PC-3 (cell line): ENCODE results near the gene TMEM181. TPM values are rescaled to one million over a fixed set of nuclear protein-coding genes. Genes with fewer than 3 reads are reported as not detected.

Source experiments
- ATAC-seq: fragments of 200-7000 bp; cut with Tn5 transposase; 2 replicates; pipeline ENCODE4 v1.9.1; 2020; ENCODE audit warnings: mild to moderate bottlenecking, moderate library complexity
- BruUV-seq: library from RNA; stranded (reverse); fragments of 400-500 nt; replicated peaks from 2 replicates; lab custom pipeline; 2021; lab: Mats Ljungman, UMichigan
- CTCF ChIA-PET: fragments of 300-600 bp; sonication (Branson Sonifier 250); formaldehyde crosslinking; loops from one replicate; lab custom pipeline; 2022; ENCODE audit warnings: antibody characterized with exemption; lab: Charles Lee
- POLR2A ChIA-PET: fragments of 300-600 bp; sonication (Branson Sonifier 250); formaldehyde crosslinking; loops from one replicate; lab custom pipeline; 2022; ENCODE audit warnings: antibody characterized with exemption; ENCODE audit not compliant: unreplicated experiment; lab: Charles Lee
- DNase-seq: peaks from one replicate; pipeline ENCODE4 v3.0.0-alpha.2; 2015
- H2AFZ ChIP-seq: fragments of 300-600 bp; sonication (generic); 2 replicates; pipeline ENCODE4 v1.6.0; 2016; ENCODE audit warnings: antibody characterized with exemption, low read length
- H3F3A ChIP-seq: fragments of 300-600 bp; sonication (generic); one replicate; pipeline ENCODE4 v1.6.0; 2017; ENCODE audit warnings: antibody characterized with exemption, low read length, control low read depth, mild to moderate bottlenecking; ENCODE audit not compliant: unreplicated experiment
- H3K27ac ChIP-seq: fragments of 300-600 bp; sonication (generic); 2 replicates; pipeline ENCODE4 v1.5.1; 2016; ENCODE audit warnings: mild to moderate bottlenecking, low read length
- H3K27me3 ChIP-seq: fragments of 300-600 bp; sonication (generic); 2 replicates; pipeline ENCODE4 v1.6.1; 2016; ENCODE audit warnings: low read length, mixed read lengths
- H3K36me3 ChIP-seq: fragments of 300-600 bp; sonication (generic); 2 replicates; pipeline ENCODE4 v1.6.1; 2016; ENCODE audit warnings: low read depth, mixed run types, low read length, mixed read lengths
- H3K4me1 ChIP-seq: fragments of 300-600 bp; sonication (generic); 2 replicates; pipeline ENCODE4 v1.5.1; 2016; ENCODE audit warnings: low read length; ENCODE audit not compliant: insufficient read depth
- H3K4me2 ChIP-seq: fragments of 300-600 bp; sonication (generic); 2 replicates; pipeline ENCODE4 v1.6.0; 2016; ENCODE audit warnings: low read length
- H3K4me3 ChIP-seq: fragments of 300-600 bp; sonication (generic); 2 replicates; pipeline ENCODE4 v1.5.1; 2016; ENCODE audit warnings: mild to moderate bottlenecking, low read length, mixed read lengths
- H3K79me2 ChIP-seq: fragments of 300-600 bp; sonication (generic); 2 replicates; pipeline ENCODE4 v1.6.1; 2017; ENCODE audit warnings: low read length, mixed read lengths
- H3K9ac ChIP-seq: fragments of 300-600 bp; sonication (generic); 2 replicates; pipeline ENCODE4 v1.6.0; 2016; ENCODE audit warnings: mild to moderate bottlenecking, low read length
- H3K9me2 ChIP-seq: fragments of 300-600 bp; sonication (generic); replicated peaks from 2 replicates; pipeline ENCODE4 v1.6.1; 2016; ENCODE audit warnings: mixed run types, low read length, mixed read lengths
- H3K9me3 ChIP-seq: fragments of 300-600 bp; sonication (generic); 2 replicates; pipeline ENCODE4 v1.6.1; 2016; ENCODE audit warnings: low read length, mixed read lengths
- H4K20me1 ChIP-seq: fragments of 300-600 bp; sonication (generic); 2 replicates; pipeline ENCODE4 v1.6.1; 2016; ENCODE audit warnings: low read length, mixed read lengths
- CTCF ChIP-seq: fragments of 300-600 bp; sonication (generic); conservative IDR thresholded peaks from 2 replicates; pipeline ENCODE4 v1.5.1; 2017; ENCODE audit warnings: antibody characterized with exemption, low read depth, mild to moderate bottlenecking, low read length
- EZH2 ChIP-seq: fragments of 300-600 bp; sonication (generic); IDR thresholded peaks from one replicate; pipeline ENCODE4 v1.6.1; 2017; ENCODE audit warnings: antibody characterized with exemption, mild to moderate bottlenecking, low read length; ENCODE audit not compliant: unreplicated experiment
- EZH2phosphoT487 ChIP-seq: fragments of 300-600 bp; sonication (generic); IDR thresholded peaks from 2 replicates; pipeline ENCODE4 v1.6.1; 2018; ENCODE audit warnings: mild to moderate bottlenecking, antibody characterized with exemption, low read length, borderline replicate concordance
- intact Hi-C: fragments of 100-400 bp; cut with micrococcal nuclease; formaldehyde crosslinking; loops from 2 replicates; pipeline ENCODE4 v1.9.0; 2023
- total RNA-seq: library from RNA; depleted of rRNA; stranded (reverse); fragments of >200 nt; gene quantifications from 2 replicates; pipeline ENCODE4 v1.2.3, GENCODE V29; 2014

TMEM181 gene
- total RNA-seq, 1 experiment from 2014 or later: 13.7 TPM

- ChIA-PET POLR2A (no interaction called here), CTCF (interaction anchor here (0.8 kb wide), 1 partner anchor 63 kb away, joined by 10 read pairs; no protein-coding TSS in a partner anchor)
- Histone ChIP-seq H3K79me2 (no peaks in the 10 kb centered on the region), H2AFZ (no peak overlapping the region), H4K20me1 (no peaks in the 10 kb centered on the region), H3K27me3 (no peaks in the 10 kb centered on the region), H3K4me3 (no peak overlapping the region), H3F3A (no peaks in the 10 kb centered on the region), H3K4me1 (peaks cover 10% of the 10 kb centered on the region; the same call in 1 of the 2 replicates), H3K9me3 (no peaks in the 10 kb centered on the region), H3K4me2 (no peak overlapping the region), H3K36me3 (peaks cover 7% of the 10 kb centered on the region), H3K27ac (no peak overlapping the region), H3K9ac (no peak overlapping the region), H3K9me2 (no peaks in the 10 kb centered on the region)
- no TSS peak for BruUV-seq
- intact Hi-C loops: no loop called here
- no peak for TF ChIP-seq CTCF
- TF ChIP-seq EZH2: no peak
- TF ChIP-seq EZH2phosphoT487: no peak
- DNase-seq (no peak), ATAC-seq (no peak)
Measured at GRCh38 chr6:158628542-158628941, 68.7 kb downstream of the TMEM181 start.

GRCh38 chr6:158629367-158630221 lies 69.7 kb downstream of the TMEM181 start:
- Histone ChIP-seq H3K27me3 (no peaks in the 10 kb centered on the region), H4K20me1 (no peaks in the 10 kb centered on the region), H3K9me2 (no peaks in the 10 kb centered on the region), H3K9me3 (no peaks in the 10 kb centered on the region), H3K36me3 (peaks cover 8% of the 10 kb centered on the region), H3K27ac (no peak overlapping the region), H3F3A (no peaks in the 10 kb centered on the region), H3K4me2 (no peak overlapping the region), H2AFZ (no peak overlapping the region), H3K79me2 (no peaks in the 10 kb centered on the region), H3K9ac (no peak overlapping the region), H3K4me3 (no peak overlapping the region), H3K4me1 (peaks cover 10% of the 10 kb centered on the region; the same call in 1 of the 2 replicates)
- no peak for ATAC-seq
- intact Hi-C loops: no loop called here
- peak; percentile 12 for DNase-seq
- ChIA-PET POLR2A (no interaction called here), CTCF (no interaction called here)
- no TSS peak for BruUV-seq
- TF ChIP-seq CTCF (peak; percentile 53), EZH2phosphoT487 (no peak), EZH2 (no peak)
